ENCODE data around the gene NAPSA.
A peak's percentile ranks its signal among the peaks of the same experiment; 100 is the strongest.
"Not testable (repeated sequence)": the region's sequence is repeated elsewhere in the genome, so short reads cannot be mapped to it uniquely, and the experiment has no call there.

Gene NAPSA

DNA sequence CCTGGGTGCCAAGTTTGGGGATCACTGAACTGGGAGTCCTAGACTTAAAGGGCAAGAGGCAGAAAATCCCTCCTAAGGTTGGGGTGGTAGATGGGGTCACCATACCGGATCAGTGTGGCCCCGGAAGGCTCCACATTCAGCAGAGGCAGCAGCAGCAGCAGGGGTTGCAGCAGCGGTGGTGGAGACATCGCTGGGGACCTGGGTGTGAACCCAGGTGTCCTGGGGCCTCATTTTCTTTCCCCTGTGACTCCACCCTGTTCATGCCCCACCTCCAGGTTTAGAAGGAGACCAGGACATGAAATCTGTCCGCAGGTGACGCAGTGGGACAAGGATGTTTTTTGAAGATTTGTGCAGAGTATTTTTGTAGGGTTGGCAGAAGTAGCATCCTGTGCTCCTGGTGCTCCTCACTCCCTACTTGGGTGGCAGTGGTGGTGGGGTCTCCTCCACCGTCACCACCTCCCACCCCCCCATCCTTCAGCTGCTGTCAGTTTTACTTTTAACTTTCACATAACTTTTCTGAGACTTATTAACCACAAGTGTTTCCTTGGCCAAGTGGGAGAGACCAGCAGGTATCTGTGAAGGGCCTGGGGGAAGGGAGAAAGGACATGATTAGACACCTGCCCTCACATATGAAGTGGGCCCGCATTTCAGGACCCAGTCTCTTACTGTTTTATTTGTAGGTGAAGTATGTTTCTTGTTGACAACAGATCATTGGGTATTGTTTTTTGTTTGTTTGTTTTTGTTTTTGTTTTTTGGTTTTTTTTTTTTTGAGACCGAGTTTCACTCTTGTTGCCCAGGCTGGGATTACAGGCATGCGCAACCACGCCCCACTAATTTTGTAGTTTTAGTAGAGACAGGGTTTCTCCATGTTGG, at the start of gene NAPSA:
NAPSA (minus strand) TSS at position 206 of the 873 bp plus-strand sequence; CDS start at position 188, 18 bp downstream.
- no peak for DNase-seq

DNA sequence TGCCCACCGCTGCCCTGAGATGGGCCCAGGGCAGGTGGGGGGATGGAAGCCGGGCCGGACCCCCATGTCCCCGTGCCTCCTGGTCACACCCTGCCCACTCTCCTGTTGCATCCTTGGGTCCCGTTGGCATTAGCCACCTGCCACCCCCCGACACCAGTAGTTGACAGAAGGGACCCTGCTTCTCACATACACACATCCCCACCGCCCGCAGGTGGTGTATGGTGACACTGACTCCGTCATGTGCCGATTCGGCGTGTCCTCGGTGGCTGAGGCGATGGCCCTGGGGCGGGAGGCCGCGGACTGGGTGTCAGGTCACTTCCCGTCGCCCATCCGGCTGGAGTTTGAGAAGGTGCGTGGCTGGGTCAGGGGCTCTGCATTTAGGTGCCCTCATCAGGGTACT, 48.1 kb upstream of the NAPSA start:
- no peak for DNase-seq

DNA sequence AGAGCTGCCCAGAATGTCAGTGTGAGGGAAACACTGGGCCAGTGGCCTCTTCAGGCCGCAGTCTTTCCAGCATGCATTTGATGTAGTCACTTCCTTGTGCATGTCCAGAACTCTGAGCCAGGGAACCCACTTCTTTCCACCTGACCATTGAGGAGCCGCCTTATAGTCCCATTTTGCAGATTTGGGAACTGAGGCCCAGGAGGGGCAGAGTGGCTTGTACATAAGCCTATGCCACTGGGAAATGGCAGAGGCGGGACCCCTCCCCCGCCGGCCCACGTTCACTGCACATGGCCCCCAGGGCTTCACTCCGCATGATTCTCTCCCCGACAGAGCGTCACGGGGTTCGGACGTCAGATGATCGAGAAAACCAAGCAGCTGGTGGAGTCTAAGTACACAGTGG, 47.7 kb upstream of the NAPSA start:
- DNase-seq, result no peak

DNA sequence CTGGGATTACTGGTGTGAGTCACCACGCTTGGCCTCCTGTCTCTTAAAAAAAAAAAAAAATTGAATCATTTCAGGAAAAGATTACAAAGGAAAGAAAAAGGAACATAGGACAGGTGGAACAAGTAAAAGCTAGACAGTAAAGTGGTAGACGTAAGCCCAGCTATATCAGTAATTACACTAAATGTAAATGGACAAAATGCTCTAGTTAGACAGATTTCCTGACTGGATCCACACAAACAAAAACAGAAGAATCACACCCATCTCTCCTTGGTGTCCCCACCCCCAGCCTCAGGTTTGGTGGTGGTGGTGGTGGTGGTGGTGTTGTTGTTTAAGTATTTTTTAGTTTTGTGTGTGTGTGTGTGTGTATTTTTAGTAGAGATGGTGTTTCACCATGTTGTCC, 47.0 kb upstream of the NAPSA start:
- no peak for DNase-seq

DNA sequence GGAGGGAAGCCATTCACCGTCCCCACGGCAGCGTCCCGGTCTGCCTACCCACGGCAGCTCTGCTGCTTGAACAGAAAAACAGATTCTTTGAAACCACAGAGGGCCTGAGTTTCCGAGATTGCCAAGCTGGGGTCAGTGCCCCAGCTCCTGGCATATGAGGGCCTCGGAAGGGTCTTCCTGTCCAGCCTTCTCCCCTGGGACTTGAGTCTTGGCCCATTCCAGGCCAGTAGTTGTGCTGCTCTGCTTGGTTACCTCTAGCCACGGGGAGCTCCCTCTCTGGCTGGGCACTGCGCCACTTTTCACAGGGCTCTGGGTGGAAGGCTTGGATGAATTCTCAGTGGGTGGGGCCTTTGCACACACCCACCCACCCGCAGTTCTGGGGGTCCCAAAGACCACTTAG, 44.7 kb upstream of the NAPSA start:
- no peak for DNase-seq

DNA sequence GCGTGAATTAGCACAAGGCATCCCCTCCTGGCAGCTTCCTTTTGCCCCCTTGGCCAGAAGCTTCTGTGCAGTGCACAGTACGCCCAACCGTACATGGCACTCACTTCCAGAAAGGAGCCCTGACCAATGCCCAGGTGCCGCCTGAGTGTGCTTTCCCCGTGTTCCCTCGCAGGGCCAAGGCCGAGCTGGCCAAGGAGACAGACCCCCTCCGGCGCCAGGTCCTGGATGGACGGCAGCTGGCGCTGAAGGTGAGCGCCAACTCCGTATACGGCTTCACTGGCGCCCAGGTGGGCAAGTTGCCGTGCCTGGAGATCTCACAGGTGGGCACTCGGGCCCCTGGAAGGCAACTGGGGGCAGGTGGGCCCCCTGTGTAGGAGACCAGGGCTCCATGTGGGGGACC, 43.9 kb upstream of the NAPSA start:
- DNase-seq, result no peak

DNA sequence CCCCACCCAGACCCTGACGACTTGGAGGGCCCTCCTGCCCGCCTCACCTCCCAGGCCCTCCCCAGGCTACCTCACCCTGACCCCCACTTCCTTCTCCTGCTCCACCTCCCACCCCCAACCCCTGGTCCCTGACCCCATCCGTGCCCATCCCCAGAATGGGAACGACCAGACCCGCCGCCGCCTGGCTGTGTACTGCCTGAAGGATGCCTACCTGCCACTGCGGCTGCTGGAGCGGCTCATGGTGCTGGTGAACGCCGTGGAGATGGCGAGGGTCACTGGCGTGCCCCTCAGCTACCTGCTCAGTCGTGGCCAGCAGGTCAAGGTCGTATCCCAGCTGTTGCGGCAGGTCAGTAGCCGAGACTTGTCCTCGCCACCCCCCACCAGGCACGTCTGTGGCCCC, 41.4 kb upstream of the NAPSA start:
- DNase-seq, result no peak

DNA sequence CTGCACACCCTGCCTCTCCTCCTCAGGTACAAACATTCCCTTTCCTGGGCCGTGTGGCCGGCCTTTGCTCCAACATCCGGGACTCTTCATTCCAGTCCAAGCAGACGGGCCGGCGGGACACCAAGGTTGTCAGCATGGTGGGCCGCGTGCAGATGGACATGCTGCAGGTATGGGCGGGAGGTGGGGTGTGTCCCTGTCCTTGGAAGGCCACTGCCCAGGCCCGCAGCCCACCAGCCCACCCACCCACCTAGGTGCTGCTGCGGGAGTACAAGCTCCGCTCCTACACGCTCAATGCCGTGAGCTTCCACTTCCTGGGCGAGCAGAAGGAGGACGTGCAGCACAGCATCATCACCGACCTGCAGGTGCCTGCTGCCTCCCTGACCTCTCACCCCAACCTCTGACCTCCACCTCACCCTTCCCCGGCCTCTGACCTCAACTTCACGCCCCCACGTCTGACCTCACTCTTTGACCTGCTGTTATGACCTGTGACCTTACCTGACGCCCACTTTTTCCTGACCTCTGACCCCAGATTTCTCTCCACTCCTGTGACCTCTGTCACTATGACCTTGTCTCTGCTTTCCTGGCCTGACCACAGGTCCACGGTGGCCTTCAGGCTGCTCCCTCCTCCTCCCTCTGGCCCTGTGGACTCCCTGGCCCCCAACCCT, 40.8 kb upstream of the NAPSA start:
- no peak for DNase-seq

DNA sequence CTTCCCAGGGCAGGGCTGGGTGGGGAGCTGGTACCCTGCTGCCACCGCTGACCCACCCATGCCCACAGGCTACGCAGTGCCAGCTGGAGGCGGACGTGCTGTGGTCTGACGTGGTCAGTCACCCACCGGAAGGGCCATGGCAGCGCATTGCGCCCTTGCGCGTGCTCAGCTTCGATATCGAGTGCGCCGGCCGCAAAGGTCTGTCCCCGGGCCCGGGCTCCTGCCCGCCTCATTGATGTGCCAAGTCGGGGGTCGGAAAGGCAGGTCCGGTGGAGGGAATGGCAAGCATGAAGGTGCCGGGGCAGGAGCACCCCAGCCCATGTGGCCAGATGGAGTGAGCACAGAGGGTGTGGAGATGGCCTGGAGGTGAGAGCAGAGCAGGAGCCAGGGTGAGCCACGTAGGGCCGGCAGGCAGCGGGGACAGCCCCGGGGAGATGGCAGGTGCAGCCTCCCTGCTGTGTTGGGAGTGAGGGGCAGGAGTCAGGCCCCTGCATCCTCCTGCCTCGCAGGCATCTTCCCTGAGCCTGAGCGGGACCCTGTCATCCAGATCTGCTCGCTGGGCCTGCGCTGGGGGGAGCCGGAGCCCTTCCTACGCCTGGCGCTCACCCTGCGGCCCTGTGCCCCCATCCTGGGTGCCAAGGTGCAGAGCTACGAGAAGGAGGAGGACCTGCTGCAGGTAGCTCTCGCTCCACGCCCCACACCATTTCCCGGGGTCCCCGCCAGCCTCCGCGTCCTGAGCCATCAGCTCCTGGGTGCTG, 37.3 kb upstream of the NAPSA start:
- no peak for DNase-seq

DNA sequence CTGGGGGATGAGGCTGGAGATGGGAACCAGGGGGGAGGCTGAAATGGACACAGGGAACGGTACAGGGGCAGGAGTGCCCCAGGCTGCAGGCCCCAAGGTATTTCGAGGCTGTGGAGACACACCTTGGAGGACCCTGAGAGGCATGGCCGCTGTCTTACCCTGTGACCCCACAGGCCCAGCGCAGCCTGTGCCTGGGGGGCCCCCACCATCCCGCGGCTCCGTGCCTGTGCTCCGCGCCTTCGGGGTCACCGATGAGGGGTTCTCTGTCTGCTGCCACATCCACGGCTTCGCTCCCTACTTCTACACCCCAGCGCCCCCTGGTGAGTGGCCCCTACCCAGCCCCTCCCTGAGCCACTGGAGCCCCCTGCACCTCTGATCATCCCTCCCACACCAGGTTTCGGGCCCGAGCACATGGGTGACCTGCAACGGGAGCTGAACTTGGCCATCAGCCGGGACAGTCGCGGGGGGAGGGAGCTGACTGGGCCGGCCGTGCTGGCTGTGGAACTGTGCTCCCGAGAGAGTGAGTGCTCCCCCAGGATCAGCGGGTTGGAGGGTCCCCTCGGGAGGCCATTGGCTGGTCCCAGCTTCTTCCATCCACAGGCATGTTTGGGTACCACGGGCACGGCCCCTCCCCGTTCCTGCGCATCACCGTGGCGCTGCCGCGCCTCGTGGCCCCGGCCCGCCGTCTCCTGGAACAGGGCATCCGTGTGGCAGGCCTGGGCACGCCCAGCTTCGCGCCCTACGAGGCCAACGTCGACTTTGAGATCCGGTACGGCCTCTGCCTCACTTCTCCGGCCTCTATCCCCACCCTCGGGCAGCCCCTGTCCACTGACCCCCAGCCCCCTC, 36.4 kb upstream of the NAPSA start:
- no peak for DNase-seq

DNA sequence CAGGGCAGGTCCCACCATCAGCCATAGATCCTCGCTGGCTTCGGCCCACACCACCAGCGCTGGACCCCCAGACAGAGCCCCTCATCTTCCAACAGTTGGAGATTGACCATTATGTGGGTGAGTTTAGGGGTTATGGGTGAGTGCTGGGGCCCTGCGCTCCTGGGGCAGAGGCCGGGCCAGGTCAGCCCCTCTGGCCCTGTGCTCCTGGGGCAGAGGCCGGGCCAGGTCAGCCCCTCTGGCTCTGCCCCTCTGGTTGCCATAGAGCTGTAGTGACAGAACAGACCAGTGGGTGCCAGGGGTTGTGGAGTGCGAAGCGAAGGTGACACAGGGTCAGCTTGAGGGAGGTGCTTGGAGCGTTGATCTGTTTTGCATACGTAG, 33.9 kb upstream of the NAPSA start:
- DNase-seq, result no peak

DNA sequence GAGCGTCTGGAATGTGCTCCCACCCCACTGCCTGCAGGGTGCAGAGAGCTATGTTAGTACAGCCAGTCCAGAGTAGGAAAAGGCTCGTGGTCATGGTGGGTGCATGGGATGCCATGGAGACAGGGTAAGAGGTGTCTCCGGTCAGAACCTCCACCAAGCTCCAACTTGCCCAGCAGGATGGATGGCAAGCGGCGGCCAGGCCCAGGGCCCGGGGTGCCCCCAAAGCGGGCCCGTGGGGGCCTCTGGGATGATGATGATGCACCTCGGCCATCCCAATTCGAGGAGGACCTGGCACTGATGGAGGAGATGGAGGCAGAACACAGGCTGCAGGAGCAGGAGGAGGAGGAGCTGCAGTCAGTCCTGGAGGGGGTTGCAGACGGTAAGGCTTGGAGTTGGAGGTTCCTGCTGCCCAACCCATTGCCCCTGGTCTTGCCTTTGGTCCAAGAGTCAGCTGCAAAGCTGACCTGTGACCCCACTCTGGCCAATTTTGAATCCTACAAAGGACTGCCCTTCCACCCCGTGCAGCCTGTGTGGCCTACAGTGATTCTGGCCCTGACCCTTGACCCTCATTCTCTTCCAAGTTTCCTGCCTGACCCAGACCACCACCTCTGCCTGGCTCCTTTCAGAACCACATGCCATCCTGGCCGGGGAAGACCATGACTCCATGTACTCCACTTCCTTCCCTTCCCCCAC, 33.4 kb upstream of the NAPSA start:
- no peak for DNase-seq

DNA sequence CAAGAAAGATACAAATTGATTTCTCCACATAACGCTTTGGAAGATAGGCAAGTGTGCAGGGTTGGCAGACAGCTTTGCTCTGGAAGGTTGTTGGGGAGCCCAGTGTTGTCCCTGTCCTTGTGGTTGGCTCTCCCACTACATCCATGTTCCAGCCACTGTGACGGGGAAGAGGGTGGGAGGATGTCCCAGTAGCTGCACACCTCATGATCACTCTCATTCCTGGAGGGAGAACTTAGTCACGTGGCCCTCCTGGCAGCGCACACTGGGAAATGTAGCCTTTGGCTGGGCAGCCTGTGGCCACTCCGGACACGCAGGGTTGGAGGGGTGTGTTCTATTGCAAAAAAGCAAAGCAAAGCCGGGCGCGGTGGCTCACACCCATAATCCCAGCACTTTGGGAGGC, 28.6 kb upstream of the NAPSA start:
- DNase-seq, result no peak

DNA sequence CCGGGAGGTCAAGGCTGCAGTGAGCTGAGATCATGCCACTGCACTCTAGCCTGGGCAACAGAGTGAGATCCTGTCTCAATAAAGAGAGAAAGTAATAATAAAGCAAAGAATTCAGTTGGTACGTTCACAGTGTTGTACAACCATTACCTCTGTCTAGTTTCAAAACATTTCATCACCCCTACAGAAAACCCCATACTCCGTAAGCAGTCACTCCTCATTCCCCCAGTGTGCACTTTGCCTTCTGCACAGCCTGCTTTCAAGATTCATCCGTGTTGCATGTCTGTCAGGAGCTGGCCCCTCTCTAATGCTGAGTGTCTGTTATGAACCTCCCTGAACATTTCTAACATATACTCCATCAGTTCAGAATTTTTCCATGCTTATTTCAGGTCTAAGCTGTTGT, 28.1 kb upstream of the NAPSA start:
- DNase-seq, result no peak

DNA sequence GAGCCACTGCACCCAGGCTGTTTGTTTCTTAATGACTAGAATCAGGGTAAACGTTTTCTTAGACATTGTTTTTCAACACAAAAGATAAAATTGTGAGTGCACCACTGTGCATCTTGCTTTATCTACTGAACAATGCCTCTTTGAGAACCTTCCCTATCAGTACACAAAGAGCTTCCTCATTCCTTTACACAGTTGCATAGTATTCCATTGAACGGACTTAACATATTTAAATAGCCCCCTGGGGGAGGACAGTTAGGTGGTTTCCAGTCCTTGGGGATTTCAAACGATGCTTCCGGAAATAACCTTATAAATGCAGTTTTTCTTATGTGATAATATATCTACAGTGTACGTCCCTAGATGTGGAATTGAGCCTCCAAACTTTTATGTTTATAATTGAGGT, 27.3 kb upstream of the NAPSA start:
- no peak for DNase-seq

DNA sequence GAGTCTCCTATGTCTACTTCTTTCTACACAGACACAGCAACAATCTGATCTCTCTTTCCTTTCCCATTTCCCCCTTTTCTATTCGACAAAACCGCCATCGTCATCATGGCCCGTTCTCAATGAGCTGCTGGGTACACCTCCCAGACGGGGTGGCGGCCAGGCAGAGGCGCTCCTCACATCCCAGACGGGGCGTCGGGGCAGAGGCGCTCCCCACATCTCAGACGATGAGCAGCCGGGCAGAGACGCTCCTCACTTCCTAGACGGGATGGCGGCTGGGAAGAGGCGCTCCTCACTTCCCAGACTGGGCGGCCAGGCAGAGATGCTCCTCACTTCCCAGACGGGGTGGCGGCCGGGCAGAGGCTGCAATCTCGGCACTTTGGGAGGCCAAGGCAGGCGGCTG, 25.5 kb upstream of the NAPSA start:
- DNase-seq, result not testable (repeated sequence)

DNA sequence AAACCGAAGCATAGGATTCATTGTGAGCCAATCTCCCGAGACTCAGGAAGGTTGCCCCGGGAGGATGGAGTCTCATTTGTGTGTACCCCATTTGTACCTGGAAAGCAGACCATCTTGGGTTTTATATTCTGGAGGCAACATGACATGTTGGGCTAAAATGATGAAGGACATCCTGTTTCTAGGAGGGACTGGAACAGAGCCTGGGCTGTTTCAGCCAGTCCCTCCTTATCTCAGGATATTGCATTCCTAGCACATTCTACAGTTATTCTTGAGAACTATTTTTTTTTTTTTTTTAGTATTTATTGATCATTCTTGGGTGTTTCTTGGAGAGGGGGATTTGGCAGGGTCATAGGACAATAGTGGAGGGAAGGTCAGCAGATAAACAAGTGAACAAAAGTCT, 24.9 kb upstream of the NAPSA start:
- not testable (repeated sequence) for DNase-seq

DNA sequence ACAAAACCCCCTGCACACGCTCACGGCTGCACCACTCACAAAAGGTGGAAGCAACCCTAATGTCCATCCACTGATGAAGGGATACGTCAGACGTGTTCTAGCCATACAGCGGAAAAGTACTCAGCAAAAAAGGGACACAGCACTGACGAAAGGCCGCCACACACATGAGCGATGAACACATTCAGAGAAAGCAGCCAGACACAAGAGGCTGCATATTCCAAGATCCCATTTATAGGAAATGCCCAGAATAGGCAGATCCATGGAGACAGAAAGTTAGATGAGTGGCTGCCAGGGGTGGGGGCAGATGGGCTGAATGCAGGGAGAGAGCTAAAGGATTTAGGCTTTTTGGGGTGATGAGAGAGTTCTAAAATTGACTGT, 22.4 kb upstream of the NAPSA start:
- DNase-seq, result no peak

DNA sequence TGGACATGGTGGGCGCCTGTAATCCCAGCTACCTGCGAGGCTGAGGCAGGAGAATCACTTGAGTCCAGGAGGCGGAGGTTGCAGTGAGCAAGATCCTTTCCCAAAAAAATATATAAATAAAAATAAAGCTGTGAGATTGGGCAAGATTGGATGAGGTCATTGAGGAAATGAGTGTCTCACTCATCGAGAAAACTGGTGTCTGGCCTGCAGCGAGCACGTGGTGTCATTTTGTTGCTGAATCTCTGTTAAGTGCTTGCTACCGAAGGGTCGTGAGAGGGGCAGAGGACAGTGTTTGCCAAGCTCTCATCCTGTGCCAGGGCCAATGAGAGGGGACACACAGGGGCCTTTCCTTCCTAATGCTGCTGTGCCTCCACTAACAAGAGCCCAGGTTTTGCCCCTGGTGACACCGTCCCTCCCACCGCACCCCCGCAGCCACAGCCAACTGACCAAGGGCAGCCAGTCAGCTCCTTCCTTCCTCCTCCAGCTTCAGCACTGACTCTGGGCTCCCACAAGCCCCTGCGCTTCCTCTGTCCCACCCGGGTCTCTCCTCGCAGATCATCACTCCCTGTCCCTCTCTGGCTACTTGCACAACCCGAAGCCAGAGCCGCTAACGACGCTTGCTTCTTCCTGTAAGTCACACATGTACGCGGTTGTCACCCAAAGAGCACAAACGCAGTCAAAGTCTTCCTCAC, 21.9 kb upstream of the NAPSA start:
- DNase-seq, result peak; percentile 51

DNA sequence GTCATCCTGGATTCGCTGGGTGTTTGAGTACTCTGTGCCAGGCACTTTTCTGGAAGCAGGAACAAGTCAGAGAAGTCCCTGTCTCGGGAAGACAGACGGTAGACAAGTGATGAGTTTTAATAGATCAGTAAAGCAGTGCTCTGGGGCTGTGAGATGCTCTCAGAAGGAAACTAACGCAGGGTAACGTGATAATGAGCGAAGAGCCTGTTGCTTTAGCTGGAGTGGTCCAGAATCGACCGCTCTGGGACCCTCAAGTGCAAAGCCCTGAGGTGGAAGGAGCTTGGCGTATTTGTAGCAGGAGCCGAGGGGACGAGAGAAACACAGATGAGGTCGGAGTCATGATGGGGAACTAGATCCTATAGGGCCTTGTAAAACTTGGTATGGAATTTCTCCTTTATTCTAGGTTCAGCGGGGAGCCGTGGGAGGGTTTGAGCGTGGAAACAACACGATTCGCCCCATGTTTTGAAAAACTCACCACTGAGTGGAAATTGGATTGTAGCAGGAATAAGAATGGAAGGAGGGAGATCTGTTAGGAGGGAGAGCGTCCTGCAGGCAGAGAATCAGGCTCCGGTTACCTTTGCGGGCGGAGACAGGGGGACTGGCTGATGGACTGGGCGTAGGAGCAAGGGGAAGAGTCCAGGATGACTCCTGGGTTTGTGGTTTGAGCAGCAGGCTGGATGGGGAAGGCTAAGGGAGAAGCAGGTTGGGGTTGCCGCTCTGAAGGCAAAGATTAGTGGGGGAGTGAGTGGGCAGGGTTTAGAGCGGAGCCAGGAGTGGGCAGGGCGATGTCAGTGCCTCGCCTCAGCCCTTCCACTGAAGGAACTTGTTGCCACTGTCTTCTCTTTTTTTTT, 19.5 kb upstream of the NAPSA start:
- no peak for DNase-seq

Data from activated CD8-positive, alpha-beta memory T cell treated with anti-CD3 and anti-CD28 coated beads, Interleukin-2, amount 50 U/mL, for 48 hours (primary cell).